NCI-H2196 (cell line): ENCODE measurements around the gene RREB1.

Source experiments
- DNase-seq: peaks from one replicate; lab custom pipeline; 2025; ENCODE audit not compliant: unreplicated experiment; lab: John Stamatoyannopoulos, UW

The RREB1 gene

DNA sequence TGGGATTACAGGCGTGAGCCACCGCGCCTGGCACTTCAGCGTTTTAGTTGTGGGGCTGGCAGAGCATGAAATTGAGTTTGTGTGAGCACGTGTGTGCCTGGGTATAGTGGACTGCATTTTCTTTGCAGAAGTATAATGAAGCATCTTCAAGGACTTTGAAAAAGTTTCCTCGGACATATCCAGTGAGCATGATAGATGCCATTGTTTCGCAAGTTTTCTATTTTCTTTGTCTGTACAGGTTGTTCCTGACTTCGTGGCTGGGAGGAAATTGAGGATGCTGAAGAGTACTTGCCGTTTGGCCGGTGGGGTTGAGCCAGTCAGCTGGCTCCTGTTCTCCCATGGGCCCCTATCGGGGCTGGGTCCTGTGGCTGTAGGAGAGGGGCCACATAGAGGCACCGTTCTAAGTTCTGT, 55.9 kb downstream of the RREB1 start:
- no peak for DNase-seq

DNA sequence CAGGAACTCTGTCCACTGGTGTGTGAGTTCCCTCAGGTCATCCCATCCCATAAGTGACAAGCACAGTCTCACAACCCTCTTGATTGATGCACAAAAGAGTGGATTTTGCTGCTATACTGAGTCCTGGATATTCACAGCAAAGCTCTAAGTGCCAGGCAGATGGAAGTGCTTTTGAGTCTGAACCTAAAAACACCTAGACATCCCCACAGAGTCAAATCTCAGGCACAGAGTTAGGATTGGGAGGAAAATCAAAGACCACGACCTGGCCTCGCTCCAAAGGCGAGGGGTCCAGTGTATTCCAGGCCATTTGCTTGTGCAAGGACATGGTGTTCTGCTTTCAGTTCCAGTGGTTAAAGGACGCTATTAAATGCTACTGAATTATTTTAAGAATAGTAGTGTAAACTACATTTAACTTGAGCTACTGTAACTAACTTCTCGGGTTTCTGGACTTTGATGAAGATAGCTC, 56.8 kb downstream of the RREB1 start:
- DNase-seq = no peak

DNA sequence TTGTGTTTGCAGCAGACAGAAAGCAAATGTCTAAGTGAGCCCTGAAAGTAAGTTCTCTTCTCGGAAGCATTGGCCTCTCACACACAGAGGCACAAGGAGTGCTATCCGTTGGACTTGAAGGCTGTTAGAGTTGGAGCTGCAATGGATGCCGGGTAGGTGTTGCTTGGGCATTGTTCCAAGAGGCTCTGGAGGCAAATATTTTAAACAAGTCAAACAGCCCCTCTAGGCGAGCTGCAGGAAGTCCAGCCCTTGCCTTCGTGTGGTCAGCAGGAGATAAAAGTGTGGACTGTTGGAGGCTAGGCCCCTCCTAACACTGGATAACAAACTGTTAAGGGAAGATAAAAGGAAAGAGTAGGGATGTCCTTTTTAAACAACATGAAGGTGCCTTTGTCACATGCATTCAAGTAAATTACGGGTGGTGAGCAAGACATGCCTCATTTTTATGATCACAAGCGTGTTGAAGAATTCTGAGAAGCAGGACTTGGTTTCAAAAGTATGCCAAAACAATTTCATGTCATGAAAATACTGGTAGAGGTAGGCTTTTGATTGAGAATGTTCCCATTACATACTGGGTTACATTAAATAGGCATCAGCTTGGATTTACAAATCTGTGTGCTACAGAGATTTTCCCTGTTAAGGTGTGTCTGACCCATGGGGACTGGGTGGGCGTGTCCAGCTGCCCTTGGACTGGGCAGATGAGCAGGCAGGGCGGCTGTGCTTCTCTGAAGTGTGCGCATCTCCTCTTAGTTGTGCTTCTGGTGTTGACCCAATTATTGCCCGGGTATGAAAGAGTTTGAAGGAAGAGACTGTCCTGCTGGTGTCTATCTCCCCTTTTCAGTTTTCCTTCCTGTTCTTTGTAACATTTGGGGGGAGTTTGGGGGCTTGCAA, 57.5 kb downstream of the RREB1 start:
- no peak for DNase-seq

DNA sequence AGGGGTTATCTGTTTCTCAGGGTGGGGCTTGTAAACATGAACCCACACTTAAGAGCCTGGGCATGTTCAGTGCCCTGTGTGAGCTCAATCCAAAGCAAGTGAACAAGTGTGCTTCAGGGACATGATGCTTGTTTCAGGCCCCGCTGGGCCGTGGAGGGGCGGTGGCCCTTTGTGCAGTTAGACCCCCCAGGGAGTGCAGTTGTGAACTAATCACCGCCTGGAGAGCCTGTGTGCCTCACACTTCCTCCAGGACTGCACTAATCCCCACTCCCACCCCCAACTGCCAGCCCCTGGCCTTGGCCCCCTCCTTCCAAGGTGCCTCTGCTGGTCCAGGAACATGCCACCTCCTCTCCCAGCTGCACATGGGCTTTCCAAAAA, 58.1 kb downstream of the RREB1 start:
- no peak for DNase-seq

DNA sequence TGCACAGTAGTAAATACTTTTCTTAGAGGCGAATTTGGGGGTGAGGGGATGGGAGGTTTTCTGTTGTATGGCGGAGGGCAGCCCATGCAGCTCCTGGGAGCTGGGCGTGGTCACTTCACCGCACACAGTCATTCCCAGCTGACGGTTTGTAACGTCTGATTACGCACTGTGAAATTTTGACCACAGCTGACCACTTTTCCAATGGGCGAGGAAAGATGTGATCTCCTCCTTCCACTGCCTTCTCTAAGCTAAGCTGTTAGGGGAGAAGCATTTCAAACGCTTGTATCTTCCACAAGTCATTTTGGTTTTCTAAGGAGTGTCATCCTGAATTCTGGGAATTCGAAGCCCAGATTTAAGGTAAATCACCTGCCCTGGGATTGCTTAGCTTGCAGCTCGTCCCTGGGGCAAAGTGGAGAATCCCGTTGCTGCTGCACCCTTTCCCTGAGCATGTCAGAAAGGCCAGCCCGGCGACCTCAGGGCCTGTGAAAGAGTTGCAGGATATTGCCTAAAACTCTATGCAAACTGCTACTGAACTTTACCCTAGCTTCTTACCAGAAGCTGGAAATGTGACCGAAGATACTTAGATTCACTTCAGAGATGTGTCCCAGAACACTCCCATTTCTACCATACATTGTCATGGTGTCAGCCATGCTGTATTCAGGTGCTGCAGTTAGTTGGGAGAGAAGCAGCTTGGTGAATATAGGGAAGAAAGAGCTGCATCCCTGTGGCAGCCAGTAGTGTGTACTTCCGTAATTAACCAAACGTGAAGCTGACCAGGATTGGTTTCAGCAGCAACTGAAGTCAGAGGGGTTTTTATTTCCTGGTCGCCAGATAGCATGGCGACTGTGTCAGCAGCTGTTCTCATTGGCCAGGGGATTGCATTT, 58.9 kb downstream of the RREB1 start:
- no peak for DNase-seq

DNA sequence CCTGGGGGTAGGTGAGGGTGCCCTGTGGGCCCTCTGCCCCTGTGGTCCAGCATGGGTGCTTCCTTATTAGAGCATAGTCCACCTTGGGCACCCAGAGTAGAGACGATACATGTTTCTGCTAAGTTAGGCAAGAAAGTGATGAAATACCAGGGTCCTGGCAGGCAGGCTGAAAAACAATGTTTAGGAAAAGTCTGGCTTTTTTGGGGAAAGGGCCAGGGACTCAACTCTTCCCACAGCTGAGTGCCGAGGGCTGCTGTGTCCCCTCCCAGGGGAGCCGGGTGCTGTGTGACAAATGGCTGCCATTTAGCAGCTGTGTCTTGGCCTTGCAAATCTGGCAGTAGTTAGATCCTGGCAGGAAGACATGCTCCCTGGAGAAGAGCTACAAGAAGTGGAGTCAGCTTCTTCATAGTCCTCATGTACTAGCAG, 61.5 kb downstream of the RREB1 start:
- no peak for DNase-seq

DNA sequence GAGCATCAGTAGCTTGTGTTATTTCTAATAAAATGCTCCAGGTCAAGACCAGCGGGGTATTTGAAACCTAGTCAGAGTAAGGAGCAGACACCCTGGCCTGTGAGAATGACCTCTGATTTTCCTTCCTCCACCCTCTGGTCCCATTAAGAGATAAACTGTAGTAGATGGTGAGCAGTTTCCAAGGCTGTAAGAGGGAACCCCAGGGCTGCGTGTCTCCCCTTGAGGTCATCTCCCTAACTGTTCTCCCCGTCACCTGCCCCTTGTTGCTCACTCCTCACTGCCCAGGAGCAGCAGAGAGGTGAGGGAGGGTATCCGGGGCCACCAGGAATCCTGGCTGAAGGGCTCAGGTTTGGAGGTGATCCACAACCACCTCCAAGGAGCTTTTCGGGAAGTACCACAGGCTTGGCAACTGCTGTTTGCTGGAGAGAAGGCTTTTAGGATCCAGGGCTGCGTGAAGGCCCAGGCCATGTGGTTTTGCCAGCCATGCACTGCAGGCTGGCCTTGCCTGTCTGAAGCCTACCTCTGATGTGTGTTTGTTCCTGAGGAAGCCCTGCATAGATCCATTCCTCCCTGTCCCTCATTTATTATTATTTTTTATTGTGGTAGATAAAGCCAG, 62.5 kb downstream of the RREB1 start:
- DNase-seq = no peak

DNA sequence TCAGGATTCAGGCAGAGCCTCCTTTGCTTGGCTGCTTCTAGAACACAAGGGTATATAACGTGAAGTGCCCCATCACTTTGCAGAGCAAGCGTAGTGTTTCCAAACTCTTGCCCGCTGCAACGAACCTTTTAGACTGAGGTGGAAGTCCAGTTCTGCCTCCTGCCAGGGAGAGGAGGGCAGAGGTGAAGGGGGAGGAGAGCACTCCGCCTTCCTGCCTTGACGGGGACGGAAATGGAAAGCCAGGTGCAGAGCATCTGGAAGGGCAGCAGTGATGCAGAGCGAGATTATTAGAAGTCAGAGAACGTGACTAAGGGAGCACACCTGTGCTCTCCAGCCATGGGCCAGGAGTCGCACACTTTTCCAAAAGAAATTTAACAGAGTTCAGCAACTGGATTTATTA, 63.4 kb downstream of the RREB1 start:
- no peak for DNase-seq

DNA sequence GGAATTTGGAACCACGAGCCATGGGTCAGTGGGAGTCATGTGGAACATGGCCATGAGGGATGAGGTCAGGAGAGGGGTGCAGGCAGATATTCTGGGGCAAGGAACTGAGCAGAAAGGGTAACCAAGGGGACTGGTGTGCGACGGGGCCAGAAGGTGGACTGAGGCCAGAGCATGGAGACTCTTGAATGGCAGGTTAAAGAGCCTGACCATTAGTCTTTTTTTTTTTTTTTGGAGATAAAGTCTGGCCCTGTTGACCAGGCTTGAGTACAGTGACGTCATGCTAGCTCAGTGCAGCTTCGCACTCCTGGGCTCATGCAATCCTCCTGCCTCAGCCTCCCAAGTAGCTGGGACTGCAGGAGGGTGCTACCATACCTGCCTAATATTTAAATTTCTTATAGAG, 64.0 kb downstream of the RREB1 start:
- no peak for DNase-seq

DNA sequence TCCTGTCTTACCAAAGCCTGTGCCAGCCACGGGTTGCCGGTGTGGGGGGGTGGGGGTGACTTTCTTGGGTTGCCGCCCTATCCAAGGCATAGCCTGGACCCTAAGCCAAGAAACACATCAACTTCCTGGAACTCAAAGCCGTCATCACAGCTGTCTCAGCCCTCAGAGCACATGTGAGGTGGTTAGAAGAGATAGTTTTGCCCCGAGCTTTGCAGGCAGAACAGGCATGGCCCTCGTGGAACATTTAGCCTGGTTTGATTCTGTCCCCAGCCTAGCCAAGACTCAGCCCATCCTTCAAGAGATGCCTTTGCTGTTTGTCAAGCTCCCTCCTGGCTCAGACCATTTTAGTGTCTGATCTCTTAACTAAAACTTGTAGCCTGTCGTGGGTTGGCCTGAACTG, 64.9 kb downstream of the RREB1 start:
- DNase-seq = no peak

DNA sequence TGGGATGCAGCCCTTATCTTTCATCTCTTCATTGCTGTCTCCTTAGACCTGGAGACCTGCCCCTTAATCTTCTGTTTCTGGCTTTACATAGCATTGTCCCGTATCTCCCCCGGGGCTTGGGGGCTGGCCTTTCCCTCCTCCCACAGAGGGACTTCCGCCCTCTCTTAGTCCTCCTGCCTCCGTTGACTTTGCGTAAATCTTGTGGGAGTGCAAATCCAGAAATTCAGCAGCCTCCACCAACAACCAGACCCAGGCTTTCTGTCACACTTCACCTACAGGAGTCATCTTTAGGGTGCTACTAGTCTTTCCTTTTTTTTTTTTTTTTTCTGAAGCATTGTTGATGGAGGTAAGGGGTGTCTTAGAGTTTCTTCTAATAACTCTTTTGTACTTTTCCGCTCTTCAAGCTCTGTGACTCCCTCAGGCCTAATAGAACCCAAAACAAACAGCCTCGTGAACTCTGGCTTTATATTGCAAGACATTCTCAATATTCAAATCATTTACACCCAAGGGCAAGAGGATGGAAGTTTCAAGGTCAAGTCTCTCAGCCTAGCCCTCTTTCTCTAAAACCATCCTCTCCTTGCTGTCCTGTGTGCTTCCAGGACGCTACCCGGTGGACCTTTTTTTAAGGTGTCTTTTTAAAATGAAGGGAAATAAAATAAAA, 66.2 kb downstream of the RREB1 start:
- DNase-seq = no peak

DNA sequence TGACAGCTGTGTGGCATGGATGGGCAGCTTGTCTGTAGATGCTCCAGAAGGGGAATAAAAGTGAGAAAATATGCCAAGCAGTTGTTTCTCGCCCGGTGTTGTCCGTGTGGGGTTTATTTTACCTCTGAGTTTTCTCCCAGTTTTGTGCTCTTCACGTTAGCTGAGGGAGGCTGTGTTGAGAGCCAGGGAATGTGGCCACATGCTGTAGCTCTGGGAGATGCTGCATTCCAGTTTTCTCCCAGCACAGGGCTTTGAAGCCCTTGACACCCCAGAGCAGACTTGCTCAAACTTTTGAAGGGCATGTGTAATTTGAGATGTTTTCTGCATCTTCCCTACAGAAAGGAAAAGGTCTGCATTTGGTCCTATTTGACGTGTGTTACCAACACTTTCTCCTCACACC, 67.7 kb downstream of the RREB1 start:
- DNase-seq = no peak

DNA sequence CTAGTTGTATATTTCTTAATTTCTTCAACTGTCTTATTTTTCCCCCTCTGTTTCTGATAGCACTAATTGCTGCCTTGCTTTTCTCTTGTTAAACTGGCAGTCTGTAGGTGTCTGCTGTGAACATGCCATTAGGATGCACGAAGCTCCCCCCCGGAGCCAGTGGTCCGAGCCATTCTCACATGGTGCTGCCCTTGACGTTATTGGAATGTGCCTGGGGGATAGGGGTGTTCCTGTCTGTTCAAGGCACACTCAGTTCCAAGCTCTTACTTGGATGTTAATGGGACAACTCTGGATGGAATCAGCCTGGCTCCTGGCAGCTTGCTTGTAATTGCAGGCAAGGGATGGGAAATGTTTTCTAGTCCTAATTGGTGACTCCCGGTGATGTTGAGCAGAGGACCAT, 68.4 kb downstream of the RREB1 start:
- no peak for DNase-seq

DNA sequence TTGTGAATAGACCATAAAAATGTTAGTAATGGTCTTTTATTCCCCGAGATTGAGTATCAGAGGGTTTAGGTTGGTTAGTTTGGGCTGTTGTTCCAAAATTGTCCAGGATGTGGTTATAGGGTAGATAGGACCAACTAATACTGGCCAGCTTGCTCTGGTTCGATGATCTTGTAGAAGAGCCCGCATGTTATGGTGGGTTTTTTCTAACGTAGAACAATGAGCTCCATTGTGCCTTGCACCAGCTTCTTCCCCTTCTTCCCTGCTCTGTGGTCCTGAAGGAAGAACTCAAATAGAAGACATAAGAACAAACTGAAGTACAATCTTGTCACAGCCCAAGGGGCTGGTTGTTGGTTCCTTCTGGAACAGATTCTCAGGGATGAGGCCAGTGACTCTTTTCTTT, 70.5 kb downstream of the RREB1 start:
- DNase-seq = no peak

DNA sequence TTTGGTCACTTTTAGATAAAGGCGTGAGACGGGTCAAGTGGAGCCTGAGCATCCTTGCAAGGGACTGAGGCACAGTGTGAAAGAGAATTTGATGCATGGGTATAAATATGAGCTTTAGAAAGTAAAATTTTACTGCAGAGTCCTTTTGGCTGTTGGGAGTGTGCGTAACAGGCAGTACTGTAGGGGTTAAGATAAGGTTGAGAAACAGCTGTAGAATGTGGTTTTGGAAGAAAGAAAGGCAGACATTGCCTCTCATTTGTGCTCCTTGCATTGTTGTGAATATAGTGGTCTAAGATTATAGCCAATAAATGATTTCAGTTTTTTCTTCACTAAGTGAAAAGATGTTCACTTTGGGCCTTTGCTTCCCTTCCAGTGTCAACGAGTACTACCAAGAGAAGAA, 73.0 kb downstream of the RREB1 start:
- no peak for DNase-seq

DNA sequence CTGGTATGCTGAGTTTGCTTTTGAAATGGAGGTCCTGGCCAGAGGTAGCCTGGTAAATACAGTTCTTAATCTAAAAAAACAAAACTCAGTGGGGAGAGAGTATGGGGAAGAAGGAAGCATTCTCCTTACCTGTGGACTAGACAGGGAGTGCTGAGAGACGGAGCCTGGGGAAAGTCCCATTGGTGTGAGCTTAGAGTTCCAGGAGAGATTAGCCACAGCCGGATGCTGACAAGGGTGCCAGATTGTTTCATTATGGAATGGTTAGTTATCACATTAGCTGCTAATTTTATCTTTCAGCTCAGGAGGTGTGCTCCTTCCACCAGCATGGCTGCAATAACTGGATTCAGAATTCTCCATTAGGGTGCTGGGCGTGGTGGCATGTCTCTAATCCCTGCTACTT, 75.9 kb downstream of the RREB1 start:
- no peak for DNase-seq

DNA sequence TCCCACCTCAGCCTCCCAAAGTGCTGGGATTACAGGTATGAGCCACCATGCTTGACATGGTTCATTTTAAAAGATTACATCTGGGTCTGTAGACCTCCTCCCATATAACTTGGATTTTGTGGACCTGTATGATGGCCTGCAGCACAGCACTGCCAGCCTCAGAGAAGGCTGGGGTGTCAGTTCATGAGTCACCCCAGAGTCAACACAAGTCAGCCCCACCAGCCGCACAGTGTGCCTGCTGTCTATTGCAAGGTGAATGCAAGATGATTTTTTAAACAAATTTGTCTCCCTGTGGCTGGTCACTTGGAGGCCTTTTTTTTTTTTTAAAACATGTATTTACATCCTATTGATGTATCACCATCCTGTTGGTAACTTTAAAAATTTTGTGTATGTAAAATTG, 76.7 kb downstream of the RREB1 start:
- no peak for DNase-seq

DNA sequence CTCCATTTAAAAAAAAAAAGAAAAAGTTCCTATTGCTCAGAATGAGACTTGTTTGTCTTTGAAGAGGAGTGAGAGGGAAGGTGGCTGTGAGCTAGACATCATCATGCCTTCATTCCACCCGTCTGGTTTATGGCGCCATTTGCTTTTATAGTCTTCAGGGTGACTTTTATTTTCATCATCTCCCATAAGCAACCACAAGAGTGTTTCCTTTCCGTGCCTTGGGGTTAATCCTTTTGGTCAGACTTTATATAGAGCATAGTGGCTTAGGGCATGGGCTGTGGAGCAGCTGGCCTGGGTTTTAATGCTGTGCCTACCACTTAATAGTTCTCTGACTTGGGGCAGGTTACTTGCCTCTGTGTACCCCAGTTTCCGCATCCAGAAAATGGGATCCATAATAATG, 77.8 kb downstream of the RREB1 start:
- DNase-seq = no peak

DNA sequence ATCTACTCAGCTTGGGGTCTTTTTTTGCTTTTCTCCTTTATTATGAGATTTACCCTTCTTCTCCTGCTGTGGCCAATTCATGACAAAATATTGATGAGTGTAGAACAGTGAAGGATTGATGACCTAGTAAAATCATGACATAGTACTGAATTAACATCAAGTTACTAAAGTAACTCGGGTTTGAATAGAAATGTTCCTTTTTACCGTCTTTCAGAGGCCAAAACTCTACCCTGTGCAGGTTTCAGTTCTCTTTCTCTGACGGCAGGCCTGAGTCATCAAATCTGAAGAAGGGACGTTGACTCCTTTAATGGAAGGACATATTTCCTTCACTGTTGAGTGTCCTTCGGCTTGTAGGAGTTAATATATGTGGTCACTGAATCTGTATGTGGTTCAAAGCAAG, 80.7 kb downstream of the RREB1 start:
- no peak for DNase-seq

DNA sequence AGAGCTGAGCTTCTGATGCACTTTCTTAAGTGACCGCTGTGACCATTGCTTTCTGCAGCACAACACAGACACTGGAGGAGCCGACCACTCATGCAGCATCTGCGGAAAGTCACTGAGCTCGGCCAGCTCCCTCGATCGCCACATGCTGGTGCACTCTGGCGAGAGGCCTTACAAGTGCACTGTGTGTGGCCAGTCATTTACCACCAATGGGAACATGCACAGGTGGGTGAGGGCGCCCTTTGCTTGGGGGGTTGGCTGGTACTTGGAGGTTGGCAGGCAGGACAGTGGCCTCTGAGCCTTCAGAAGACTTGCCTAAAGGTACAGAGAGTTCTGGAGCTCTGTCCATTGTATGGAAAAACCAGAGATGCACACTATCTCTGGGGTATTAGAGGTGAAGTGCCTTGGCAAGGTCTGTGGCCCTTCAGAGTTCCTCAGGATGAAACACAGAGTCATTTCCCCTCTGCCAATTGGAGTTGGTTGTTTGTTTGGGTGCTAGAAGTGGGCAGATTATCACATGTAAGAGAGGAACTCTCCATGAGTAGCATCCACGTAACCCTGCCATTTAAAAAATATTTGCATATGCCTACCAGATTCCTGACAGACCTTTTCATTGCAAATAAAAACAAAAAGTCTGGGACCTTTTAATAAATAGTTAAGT, 81.5 kb downstream of the RREB1 start:
- DNase-seq = no peak

DNA sequence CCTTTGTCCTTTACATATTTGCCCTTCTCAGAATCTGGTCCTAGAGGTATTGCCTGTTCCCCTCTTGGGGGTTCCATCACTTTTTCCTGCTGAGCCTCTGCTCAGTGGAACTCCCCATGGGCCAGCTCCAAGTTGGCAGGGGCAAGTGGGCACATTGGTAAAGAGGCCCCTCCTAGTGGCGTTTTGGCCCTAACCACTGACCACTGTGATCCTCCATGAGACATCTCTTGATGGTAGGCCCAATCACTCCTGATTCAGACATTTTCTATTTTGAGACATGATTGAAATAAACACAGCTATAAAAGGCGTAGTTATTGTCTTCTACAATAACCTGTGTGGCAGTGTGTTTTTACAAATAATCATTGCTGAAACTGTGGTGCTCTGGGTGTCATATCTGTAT, 83.0 kb downstream of the RREB1 start:
- DNase-seq = no peak
